A673 (cell line): ENCODE measurements around the gene TNS4. TPM values are rescaled to one million over a fixed set of nuclear protein-coding genes. Genes with fewer than 3 reads are reported as not detected.

ENCODE experiments used
- BruUV-seq: library from RNA; stranded (reverse); fragments of 400-500 nt; replicated peaks from 2 replicates; lab custom pipeline; 2021; lab: Mats Ljungman, UMichigan
- CTCF ChIA-PET: fragments of 300-600 bp; sonication (Branson Sonifier 250); formaldehyde crosslinking; loops from one replicate; lab custom pipeline; 2022; ENCODE audit warnings: antibody characterized with exemption; lab: Charles Lee
- POLR2A ChIA-PET: fragments of 300-600 bp; sonication (Branson Sonifier 250); formaldehyde crosslinking; loops from one replicate; lab custom pipeline; 2022; ENCODE audit warnings: antibody characterized with exemption; ENCODE audit not compliant: low non-redundant PET; lab: Charles Lee
- DNase-seq: peaks from one replicate; pipeline ENCODE4 v3.0.0-alpha.2; 2015; ENCODE audit warnings: low spot score
- H3K27ac ChIP-seq: fragments of 200-600 bp; sonication (generic); 2 replicates; pipeline ENCODE4 v1.5.1; 2016; ENCODE audit warnings: mixed run types, low read depth, mild to moderate bottlenecking, mixed read lengths, antibody characterized with exemption, low read length; ENCODE audit not compliant: poor library complexity, severe bottlenecking
- H3K27me3 ChIP-seq: fragments of 200-600 bp; sonication (generic); replicated peaks from 2 replicates; pipeline ENCODE4 v1.6.1; 2017; ENCODE audit warnings: mixed run types, low read depth, mild to moderate bottlenecking, mixed read lengths, antibody characterized with exemption, low read length; ENCODE audit not compliant: insufficient read depth, poor library complexity
- H3K36me3 ChIP-seq: fragments of 200-600 bp; sonication (generic); 2 replicates; pipeline ENCODE4 v1.6.1; 2016; ENCODE audit warnings: mixed run types, mild to moderate bottlenecking, mixed read lengths, antibody characterized with exemption, low read length; ENCODE audit not compliant: insufficient read depth, poor library complexity, severe bottlenecking
- H3K4me1 ChIP-seq: fragments of 200-600 bp; sonication (generic); 2 replicates; pipeline ENCODE4 v1.6.1; 2017; ENCODE audit warnings: mixed run types, mild to moderate bottlenecking, mixed read lengths, antibody characterized with exemption, low read length; ENCODE audit not compliant: insufficient read depth, poor library complexity, severe bottlenecking
- H3K4me3 ChIP-seq: fragments of 200-600 bp; sonication (generic); 2 replicates; pipeline ENCODE4 v1.5.1; 2016; ENCODE audit warnings: low read depth, mixed run types, mild to moderate bottlenecking, mixed read lengths, low read length; ENCODE audit not compliant: poor library complexity, severe bottlenecking
- H3K9me3 ChIP-seq: fragments of 200-600 bp; sonication (generic); 2 replicates; pipeline ENCODE4 v1.6.1; 2016; ENCODE audit warnings: mixed run types, low read depth, mild to moderate bottlenecking, mixed read lengths, antibody characterized with exemption, low read length; ENCODE audit not compliant: poor library complexity, severe bottlenecking
- CTCF ChIP-seq: fragments of 300-800, 200-600 bp; sonication (generic); conservative IDR thresholded peaks from 2 replicates; pipeline ENCODE4 v1.5.1; 2017; ENCODE audit warnings: low read depth, mild to moderate bottlenecking, antibody characterized with exemption, low read length, moderate library complexity, mixed read lengths
- EZH2 ChIP-seq: fragments of 200-600 bp; sonication (generic); IDR thresholded peaks from 2 replicates; pipeline ENCODE4 v1.6.1; 2017; ENCODE audit warnings: borderline replicate concordance, low read depth, mild to moderate bottlenecking, mixed read lengths, antibody characterized with exemption, low read length; ENCODE audit not compliant: poor library complexity, severe bottlenecking
- intact Hi-C: fragments of 100-400 bp; cut with micrococcal nuclease; formaldehyde crosslinking; loops from one replicate; pipeline ENCODE4 v1.10.0; 2022; ENCODE audit not compliant: unreplicated experiment
- total RNA-seq: library from RNA; stranded (reverse); gene quantifications from 2 replicates; pipeline ENCODE4 v1.2.3, GENCODE V29; 2021

Gene TNS4
- total RNA-seq, 1 experiment from 2014 or later: not detected

- Histone ChIP-seq H3K4me3 (no peak overlapping the region), H3K9me3 (no peaks in the 10 kb centered on the region), H3K36me3 (no peaks in the 10 kb centered on the region), H3K4me1 (peaks cover 12% of the 10 kb centered on the region), H3K27ac (no peak overlapping the region), H3K27me3 (no peaks in the 10 kb centered on the region)
- ChIA-PET CTCF (no interaction called here), POLR2A (no interaction called here)
- no TSS peak for BruUV-seq
- no peak for TF ChIP-seq CTCF
- TF ChIP-seq EZH2: no peak
- intact Hi-C loops: no loop called here
- no peak for DNase-seq
Measured at GRCh38 chr17:40545660-40546059, 44.2 kb upstream of the TNS4 start.

- no peaks in the 10 kb centered on the region for H3K9me3 ChIP-seq
- H3K27ac ChIP-seq: no peak overlapping the region
- POLR2A ChIA-PET: interaction anchor here (0.6 kb wide), 2 partner anchors 146 to 148 kb away, joined by 12 to 14 read pairs; no protein-coding TSS in a partner anchor
- CTCF ChIA-PET: interaction anchor here (0.5 kb wide), 1 partner anchor 9 kb away, joined by 7 read pairs; no protein-coding TSS in a partner anchor
- H3K27me3 ChIP-seq: no peaks in the 10 kb centered on the region
- H3K36me3 ChIP-seq: no peaks in the 10 kb centered on the region
- intact Hi-C loops: no loop called here
- H3K4me1 ChIP-seq: peaks cover 10% of the 10 kb centered on the region
- no peak for TF ChIP-seq CTCF
- no peak for TF ChIP-seq EZH2
- no TSS peak for BruUV-seq
- DNase-seq: no peak
- H3K4me3 ChIP-seq: no peak overlapping the region
Measured at GRCh38 chr17:40542558-40543411, 41.4 kb upstream of the TNS4 start.

GRCh38 chr17:40541873-40542557 is 40.6 kb upstream of the TNS4 start:
- Histone ChIP-seq H3K27me3 (no peaks in the 10 kb centered on the region), H3K27ac (no peak overlapping the region), H3K4me1 (peaks cover 9% of the 10 kb centered on the region), H3K9me3 (no peaks in the 10 kb centered on the region), H3K36me3 (no peaks in the 10 kb centered on the region), H3K4me3 (no peak overlapping the region)
- intact Hi-C loops: no loop called here
- ChIA-PET CTCF (no interaction called here), POLR2A (interaction anchor here (0.6 kb wide), 2 partner anchors 145 to 147 kb away, joined by 12 to 14 read pairs; no protein-coding TSS in a partner anchor)
- no peak for DNase-seq
- no TSS peak for BruUV-seq
- no peak for TF ChIP-seq EZH2
- TF ChIP-seq CTCF: no peak
